ENCODE measurements around the gene MTA3.

MTA3 gene

DNA sequence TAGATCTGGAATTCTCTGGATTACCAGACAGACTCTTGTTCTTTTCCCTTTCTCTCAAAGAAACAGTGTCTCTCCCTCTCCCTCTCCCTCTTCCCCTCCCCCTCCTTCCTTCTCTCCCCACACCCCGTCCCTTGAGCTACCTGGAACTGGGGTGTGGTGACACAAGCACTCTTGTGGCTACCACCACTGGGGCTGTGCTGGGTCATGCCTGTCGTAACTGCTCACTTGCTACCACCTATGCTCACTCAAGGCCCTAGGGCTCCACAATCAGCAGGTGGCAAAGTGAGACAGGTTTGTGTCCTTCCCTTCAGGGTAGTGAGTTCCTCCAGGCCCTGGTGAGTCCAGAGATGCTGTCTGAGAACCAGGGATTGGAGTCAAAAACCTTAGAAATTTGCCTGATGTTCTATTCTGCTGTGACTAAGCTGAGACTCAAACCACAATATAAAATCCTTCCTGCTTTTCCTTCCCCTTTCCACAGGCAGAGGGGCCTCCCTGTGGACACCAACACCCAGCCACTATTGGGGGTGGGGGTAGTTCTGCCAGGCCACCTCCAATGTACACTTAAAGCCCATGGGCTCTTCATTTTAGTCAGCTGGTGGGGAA lies 124.7 kb downstream of the MTA3 start:
- H3K27ac ChIP-seq (ENCODE audit: low read depth, low read length): no peak overlapping the region

GRCh38 chr2:42693688-42694479 lies 125.5 kb downstream of the MTA3 start:
- H3K27me3 ChIP-seq (ENCODE audit: control insufficient read depth in 5 of 5, insufficient read depth in 4 of 5, low read length in 5 of 5): no peaks in the 10 kb centered on the region
- no peaks in the 10 kb centered on the region for H3K9me3 ChIP-seq (ENCODE audit: control insufficient read depth in 5 of 5, low read length in 5 of 5)
- H3K36me3 ChIP-seq (ENCODE audit: control insufficient read depth in 5 of 5, insufficient read depth in 5 of 5, low read length in 5 of 5): peaks cover 0 to 6% (median 5%) of the 10 kb centered on the region in 5 donors
- H3K4me1 ChIP-seq (ENCODE audit: control insufficient read depth in 5 of 5, insufficient read depth in 5 of 5, low read length in 5 of 5): peaks cover 0 to 9% (median 6%) of the 10 kb centered on the region in 5 donors
- no peak overlapping the region for H3K9ac ChIP-seq (ENCODE audit: low read length in 5 of 5)
- H3K27ac ChIP-seq (ENCODE audit: low read depth, low read length): no peak overlapping the region
- no peak overlapping the region for H3K4me3 ChIP-seq (ENCODE audit: low read depth in 1 of 5, low read length in 5 of 5)

More for the DNA sequence above, 124.7 kb downstream of the MTA3 start:
- Histone ChIP-seq H3K9ac (ENCODE audit: low read length in 5 of 5) (no peak overlapping the region), H3K36me3 (ENCODE audit: control insufficient read depth in 5 of 5, insufficient read depth in 5 of 5, low read length in 5 of 5) (peaks cover 0 to 6% (median 5%) of the 10 kb centered on the region in 5 donors), H3K4me1 (ENCODE audit: control insufficient read depth in 5 of 5, insufficient read depth in 5 of 5, low read length in 5 of 5) (peaks cover 0 to 9% (median 6%) of the 10 kb centered on the region in 5 donors), H3K27me3 (ENCODE audit: control insufficient read depth in 5 of 5, insufficient read depth in 4 of 5, low read length in 5 of 5) (no peaks in the 10 kb centered on the region), H3K9me3 (ENCODE audit: control insufficient read depth in 5 of 5, low read length in 5 of 5) (no peaks in the 10 kb centered on the region), H3K4me3 (ENCODE audit: low read depth in 1 of 5, low read length in 5 of 5) (no peak overlapping the region)

- H3K9ac ChIP-seq (ENCODE audit: low read length in 5 of 5): no peak overlapping the region
- H3K4me1 ChIP-seq (ENCODE audit: control insufficient read depth in 5 of 5, insufficient read depth in 5 of 5, low read length in 5 of 5): peaks cover 0 to 9% (median 6%) of the 10 kb centered on the region in 5 donors
- H3K4me3 ChIP-seq (ENCODE audit: low read depth in 1 of 5, low read length in 5 of 5): no peak overlapping the region
- peaks cover 0 to 6% (median 5%) of the 10 kb centered on the region in 5 donors for H3K36me3 ChIP-seq (ENCODE audit: control insufficient read depth in 5 of 5, insufficient read depth in 5 of 5, low read length in 5 of 5)
- no peaks in the 10 kb centered on the region for H3K27me3 ChIP-seq (ENCODE audit: control insufficient read depth in 5 of 5, insufficient read depth in 4 of 5, low read length in 5 of 5)
- H3K9me3 ChIP-seq (ENCODE audit: control insufficient read depth in 5 of 5, low read length in 5 of 5): no peaks in the 10 kb centered on the region
- H3K27ac ChIP-seq (ENCODE audit: low read depth, low read length): no peak overlapping the region
Measured at GRCh38 chr2:42696987-42697386, 128.6 kb downstream of the MTA3 start.

GRCh38 chr2:42698940-42699339 lies 130.5 kb downstream of the MTA3 start:
- no peak overlapping the region for H3K27ac ChIP-seq (ENCODE audit: low read depth, low read length)
- no peaks in the 10 kb centered on the region for H3K9me3 ChIP-seq (ENCODE audit: control insufficient read depth in 5 of 5, low read length in 5 of 5)
- no peak overlapping the region for H3K4me3 ChIP-seq (ENCODE audit: low read depth in 1 of 5, low read length in 5 of 5)
- H3K9ac ChIP-seq (ENCODE audit: low read length in 5 of 5): no peak overlapping the region
- no peaks in the 10 kb centered on the region for H3K4me1 ChIP-seq (ENCODE audit: control insufficient read depth in 5 of 5, insufficient read depth in 5 of 5, low read length in 5 of 5)
- H3K27me3 ChIP-seq (ENCODE audit: control insufficient read depth in 5 of 5, insufficient read depth in 4 of 5, low read length in 5 of 5): no peaks in the 10 kb centered on the region
- peaks cover 0 to 5% (median 5%) of the 10 kb centered on the region in 5 donors for H3K36me3 ChIP-seq (ENCODE audit: control insufficient read depth in 5 of 5, insufficient read depth in 5 of 5, low read length in 5 of 5)

GRCh38 chr2:42706836-42707235 lies 138.4 kb downstream of the MTA3 start:
- H3K9me3 ChIP-seq (ENCODE audit: control insufficient read depth in 5 of 5, low read length in 5 of 5): no peaks in the 10 kb centered on the region
- H3K27me3 ChIP-seq (ENCODE audit: control insufficient read depth in 5 of 5, insufficient read depth in 4 of 5, low read length in 5 of 5): no peaks in the 10 kb centered on the region
- H3K27ac ChIP-seq (ENCODE audit: low read depth, low read length): no peak overlapping the region
- peaks cover 0 to 3% (median 0%) of the 10 kb centered on the region in 5 donors for H3K4me1 ChIP-seq (ENCODE audit: control insufficient read depth in 5 of 5, insufficient read depth in 5 of 5, low read length in 5 of 5)
- no peak overlapping the region for H3K9ac ChIP-seq (ENCODE audit: low read length in 5 of 5)
- peaks cover 15 to 33% (median 19%) of the 10 kb centered on the region in 5 donors for H3K36me3 ChIP-seq (ENCODE audit: control insufficient read depth in 5 of 5, insufficient read depth in 5 of 5, low read length in 5 of 5)
- H3K4me3 ChIP-seq (ENCODE audit: low read depth in 1 of 5, low read length in 5 of 5): no peak overlapping the region

DNA sequence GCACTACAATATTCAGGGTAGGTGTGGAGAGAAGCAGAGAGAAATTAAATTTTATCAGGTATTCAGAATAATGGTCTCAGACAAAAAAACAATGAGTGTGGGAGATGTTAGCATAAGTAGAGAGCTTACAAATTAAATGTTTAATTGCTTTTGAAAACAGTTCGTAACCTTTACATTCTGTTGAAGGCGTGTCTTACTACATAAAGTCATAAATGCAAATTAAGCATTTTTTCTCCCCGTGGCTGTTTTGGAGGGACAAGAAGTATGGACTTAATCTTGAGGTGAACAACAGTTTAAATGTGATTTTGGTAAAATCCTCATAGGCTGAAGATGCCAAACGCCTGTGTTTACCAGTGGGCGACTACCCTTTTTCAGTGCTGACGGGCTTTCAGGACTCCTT lies 139.7 kb downstream of the MTA3 start:
- no peaks in the 10 kb centered on the region for H3K9me3 ChIP-seq (ENCODE audit: control insufficient read depth in 5 of 5, low read length in 5 of 5)
- H3K27me3 ChIP-seq (ENCODE audit: control insufficient read depth in 5 of 5, insufficient read depth in 4 of 5, low read length in 5 of 5): no peaks in the 10 kb centered on the region

GRCh38 chr2:42711896-42712295 lies 143.5 kb downstream of the MTA3 start:
- Histone ChIP-seq H3K9me3 (ENCODE audit: control insufficient read depth in 5 of 5, low read length in 5 of 5) (no peaks in the 10 kb centered on the region), H3K27ac (ENCODE audit: low read depth, low read length) (no peak overlapping the region), H3K4me3 (ENCODE audit: low read depth in 1 of 5, low read length in 5 of 5) (no peak overlapping the region), H3K9ac (ENCODE audit: low read length in 5 of 5) (no peak overlapping the region), H3K27me3 (ENCODE audit: control insufficient read depth in 5 of 5, insufficient read depth in 4 of 5, low read length in 5 of 5) (no peaks in the 10 kb centered on the region), H3K36me3 (ENCODE audit: control insufficient read depth in 5 of 5, insufficient read depth in 5 of 5, low read length in 5 of 5) (peaks cover 8 to 20% (median 16%) of the 10 kb centered on the region in 5 donors), H3K4me1 (ENCODE audit: control insufficient read depth in 5 of 5, insufficient read depth in 5 of 5, low read length in 5 of 5) (peaks cover 0 to 2% (median 0%) of the 10 kb centered on the region in 5 donors)

More for the DNA sequence above, 139.7 kb downstream of the MTA3 start:
- Histone ChIP-seq H3K36me3 (ENCODE audit: control insufficient read depth in 5 of 5, insufficient read depth in 5 of 5, low read length in 5 of 5) (peaks cover 15 to 28% (median 19%) of the 10 kb centered on the region in 5 donors), H3K9ac (ENCODE audit: low read length in 5 of 5) (no peak overlapping the region), H3K27ac (ENCODE audit: low read depth, low read length) (no peak overlapping the region), H3K4me1 (ENCODE audit: control insufficient read depth in 5 of 5, insufficient read depth in 5 of 5, low read length in 5 of 5) (peaks cover 0 to 3% (median 0%) of the 10 kb centered on the region in 5 donors), H3K4me3 (ENCODE audit: low read depth in 1 of 5, low read length in 5 of 5) (no peak overlapping the region)

DNA sequence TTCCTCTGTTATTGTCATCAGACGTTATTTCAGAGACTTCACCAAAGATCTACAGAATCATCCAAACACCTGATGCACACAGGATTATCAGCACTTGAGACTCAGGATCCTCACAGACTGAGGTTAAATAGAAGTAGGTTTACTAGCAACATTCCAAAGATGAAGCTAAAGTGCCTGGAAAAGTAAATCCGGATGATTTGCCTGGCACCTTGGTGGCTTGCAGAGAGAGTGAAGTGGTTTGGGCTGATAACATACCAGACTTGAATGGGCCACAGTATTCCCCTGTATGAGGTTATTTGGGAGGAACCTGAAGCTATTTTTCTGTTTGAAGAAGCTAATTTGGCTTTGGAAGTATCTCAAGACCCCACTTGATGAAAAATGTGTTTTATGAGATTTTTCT lies 144.5 kb downstream of the MTA3 start:
- peaks cover 8 to 18% (median 13%) of the 10 kb centered on the region in 5 donors for H3K36me3 ChIP-seq (ENCODE audit: control insufficient read depth in 5 of 5, insufficient read depth in 5 of 5, low read length in 5 of 5)
- H3K27me3 ChIP-seq (ENCODE audit: control insufficient read depth in 5 of 5, insufficient read depth in 4 of 5, low read length in 5 of 5): no peaks in the 10 kb centered on the region
- no peaks in the 10 kb centered on the region for H3K4me1 ChIP-seq (ENCODE audit: control insufficient read depth in 5 of 5, insufficient read depth in 5 of 5, low read length in 5 of 5)
- H3K4me3 ChIP-seq (ENCODE audit: low read depth in 1 of 5, low read length in 5 of 5): no peak overlapping the region
- no peaks in the 10 kb centered on the region for H3K9me3 ChIP-seq (ENCODE audit: control insufficient read depth in 5 of 5, low read length in 5 of 5)
- no peak overlapping the region for H3K27ac ChIP-seq (ENCODE audit: low read depth, low read length)
- no peak overlapping the region for H3K9ac ChIP-seq (ENCODE audit: low read length in 5 of 5)

DNA sequence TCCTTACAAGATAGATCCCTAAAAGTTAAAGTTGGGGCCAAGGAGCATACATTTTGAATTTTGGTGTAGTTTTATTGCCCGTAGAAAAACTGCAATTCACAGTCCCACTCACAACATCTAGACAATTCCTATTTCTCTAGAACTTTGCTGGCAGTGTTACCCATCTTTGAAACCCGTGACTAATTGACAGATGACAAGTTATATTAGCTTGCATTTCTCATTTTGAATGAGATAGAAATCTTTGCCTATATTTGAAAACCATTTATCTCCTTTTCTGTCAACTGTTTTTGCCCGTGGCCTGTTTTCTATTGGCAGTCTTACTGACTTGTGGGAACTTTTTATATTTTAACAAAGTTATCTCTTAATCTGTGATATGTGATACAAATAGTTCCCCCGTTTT lies 145.5 kb downstream of the MTA3 start:
- Histone ChIP-seq H3K27ac (ENCODE audit: low read depth, low read length) (no peak overlapping the region), H3K9me3 (ENCODE audit: control insufficient read depth in 5 of 5, low read length in 5 of 5) (no peaks in the 10 kb centered on the region), H3K36me3 (ENCODE audit: control insufficient read depth in 5 of 5, insufficient read depth in 5 of 5, low read length in 5 of 5) (peaks cover 3 to 10% (median 8%) of the 10 kb centered on the region in 5 donors)

DNA sequence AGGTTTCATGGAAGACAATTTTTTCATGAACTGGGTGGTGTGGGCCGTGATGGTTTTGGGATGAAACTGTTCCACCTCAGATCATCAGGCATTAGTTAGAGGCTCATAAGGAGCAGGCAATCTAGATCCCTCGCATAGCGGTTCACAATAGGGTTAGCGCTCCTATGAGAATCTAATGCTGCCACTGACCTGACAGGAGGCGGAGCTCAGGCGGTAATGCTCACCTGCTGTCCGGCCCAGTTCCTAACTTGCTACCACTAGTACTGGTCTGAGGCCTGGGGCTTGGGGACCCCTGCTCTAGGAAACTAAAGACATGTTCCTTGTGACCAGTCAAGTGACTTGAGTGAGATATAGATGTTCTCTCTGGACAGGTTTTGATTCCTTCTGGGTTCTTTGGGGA lies 146.3 kb downstream of the MTA3 start:
- Histone ChIP-seq H3K9ac (ENCODE audit: low read length in 5 of 5) (no peak overlapping the region), H3K36me3 (ENCODE audit: control insufficient read depth in 5 of 5, insufficient read depth in 5 of 5, low read length in 5 of 5) (peaks cover 0 to 2% (median 2%) of the 10 kb centered on the region in 5 donors), H3K4me1 (ENCODE audit: control insufficient read depth in 5 of 5, insufficient read depth in 5 of 5, low read length in 5 of 5) (no peaks in the 10 kb centered on the region), H3K9me3 (ENCODE audit: control insufficient read depth in 5 of 5, low read length in 5 of 5) (no peaks in the 10 kb centered on the region), H3K27ac (ENCODE audit: low read depth, low read length) (no peak overlapping the region), H3K27me3 (ENCODE audit: control insufficient read depth in 5 of 5, insufficient read depth in 4 of 5, low read length in 5 of 5) (no peaks in the 10 kb centered on the region), H3K4me3 (ENCODE audit: low read depth in 1 of 5, low read length in 5 of 5) (no peak overlapping the region)

More for the DNA sequence above, 145.5 kb downstream of the MTA3 start:
- Histone ChIP-seq H3K9ac (ENCODE audit: low read length in 5 of 5) (no peak overlapping the region), H3K4me3 (ENCODE audit: low read depth in 1 of 5, low read length in 5 of 5) (no peak overlapping the region), H3K27me3 (ENCODE audit: control insufficient read depth in 5 of 5, insufficient read depth in 4 of 5, low read length in 5 of 5) (no peaks in the 10 kb centered on the region), H3K4me1 (ENCODE audit: control insufficient read depth in 5 of 5, insufficient read depth in 5 of 5, low read length in 5 of 5) (no peaks in the 10 kb centered on the region)

Measured in subcutaneous abdominal adipose tissue (tissue), 5 donors.